GM12891 (cell line): ENCODE measurements around the gene AFF4.

ENCODE experiments used
- POLR2A ChIP-seq: IDR thresholded peaks from 2 replicates; pipeline ENCODE4 v1.6.1; 2011; ENCODE audit warnings: low read depth, low read length, control low read depth
- POLR2AphosphoS5 ChIP-seq: IDR thresholded peaks from 2 replicates; pipeline ENCODE4 v1.6.1; 2011; ENCODE audit warnings: low read depth, low read length, control low read depth
- TAF1 ChIP-seq: IDR thresholded peaks from 2 replicates; pipeline ENCODE4 v1.6.1; 2011; ENCODE audit warnings: low read depth, low read length, control low read depth

DNA sequence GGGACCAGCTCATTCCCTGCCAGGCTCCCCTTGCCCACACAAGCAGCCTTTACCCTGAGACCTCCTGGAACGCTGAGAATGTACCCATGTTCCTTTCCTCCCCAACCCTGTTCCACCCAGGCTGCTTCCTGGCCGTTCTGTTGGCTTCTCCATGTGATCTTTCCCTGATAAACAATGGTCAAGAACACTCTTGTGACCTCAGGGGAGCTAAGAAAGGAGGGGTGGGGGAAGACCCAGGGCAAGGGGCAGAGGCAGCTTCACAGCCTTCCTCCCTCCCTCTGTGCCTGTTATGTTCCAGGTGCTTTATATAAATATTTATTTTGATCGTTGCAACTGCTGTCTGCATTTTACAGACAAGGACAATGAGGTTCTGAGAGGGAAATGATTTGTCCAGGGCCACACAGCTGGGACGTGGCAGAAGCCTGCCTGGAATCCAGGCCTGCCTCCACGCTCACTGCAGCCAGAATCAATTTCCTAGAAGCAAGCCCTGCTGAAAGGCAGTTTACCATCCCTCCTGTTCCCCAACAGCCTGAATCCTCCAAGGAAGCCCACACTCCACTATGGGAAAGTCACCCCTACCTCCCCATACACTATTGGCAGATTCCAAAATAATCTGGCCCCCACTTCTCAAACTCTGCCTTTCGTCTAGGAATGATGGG, 136.9 kb downstream of the AFF4 start:
- no peak for TF ChIP-seq POLR2A
- no peak for TF ChIP-seq TAF1
- no peak for TF ChIP-seq POLR2AphosphoS5
